ENCODE results near the gene BTBD9.

BTBD9 gene

GRCh38 chr6:38482466-38482865 is 157.3 kb downstream of the BTBD9 start:
- no peak for DNase-seq (ENCODE audit: low spot score)
- no peak for FAIRE-seq

DNA sequence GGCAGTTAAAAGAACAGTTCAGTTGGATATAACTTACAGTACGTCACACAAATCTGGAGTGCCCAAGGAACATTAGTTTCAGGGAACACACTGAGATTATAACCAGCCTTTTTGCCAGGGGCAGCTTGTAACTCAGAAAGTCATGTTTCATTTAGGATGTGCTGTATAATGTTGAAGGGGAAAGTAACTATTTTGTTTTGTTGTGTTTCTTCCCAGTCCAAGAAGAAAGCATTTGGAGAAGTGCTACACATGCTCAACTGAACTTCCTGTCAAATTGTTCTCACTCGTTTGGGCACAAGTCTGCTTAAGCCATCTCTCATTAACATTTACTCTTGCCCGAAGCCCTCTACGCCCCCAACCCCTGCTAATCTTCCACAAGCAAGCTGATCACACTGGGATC is 157.9 kb downstream of the BTBD9 start:
- FAIRE-seq = no peak
- DNase-seq (ENCODE audit: low spot score) = no peak

DNA sequence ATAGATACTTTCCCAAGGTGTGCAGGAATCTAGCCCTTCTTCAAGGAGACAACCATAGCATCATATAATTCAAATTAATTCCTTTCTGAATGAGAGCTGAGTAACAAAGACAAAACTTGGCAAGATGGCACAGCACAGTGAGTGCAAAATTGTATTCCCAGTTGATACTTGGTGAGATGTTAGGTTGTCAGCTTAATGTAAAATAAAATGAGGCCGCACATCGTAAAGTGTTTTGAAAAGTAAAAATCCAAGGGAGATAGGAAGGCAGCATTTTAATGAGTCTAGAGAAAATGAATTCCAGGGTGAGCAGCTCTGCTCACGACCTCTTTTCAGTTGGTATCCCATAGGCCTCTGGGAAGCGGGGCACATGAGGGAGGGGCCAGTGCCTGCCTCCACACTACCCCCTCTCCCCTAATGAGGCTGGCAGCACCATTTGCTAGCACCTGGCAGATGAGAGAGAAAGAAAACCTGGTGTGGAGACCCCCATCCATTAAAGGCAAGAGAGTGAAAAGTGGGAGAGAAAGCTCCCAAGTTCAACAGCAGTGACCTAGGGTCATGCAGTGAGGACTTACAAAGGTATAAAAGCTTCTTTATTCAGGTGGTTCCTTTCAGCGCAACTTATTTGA is 158.4 kb downstream of the BTBD9 start:
- FAIRE-seq = no peak
- DNase-seq (ENCODE audit: low spot score) = no peak

DNA sequence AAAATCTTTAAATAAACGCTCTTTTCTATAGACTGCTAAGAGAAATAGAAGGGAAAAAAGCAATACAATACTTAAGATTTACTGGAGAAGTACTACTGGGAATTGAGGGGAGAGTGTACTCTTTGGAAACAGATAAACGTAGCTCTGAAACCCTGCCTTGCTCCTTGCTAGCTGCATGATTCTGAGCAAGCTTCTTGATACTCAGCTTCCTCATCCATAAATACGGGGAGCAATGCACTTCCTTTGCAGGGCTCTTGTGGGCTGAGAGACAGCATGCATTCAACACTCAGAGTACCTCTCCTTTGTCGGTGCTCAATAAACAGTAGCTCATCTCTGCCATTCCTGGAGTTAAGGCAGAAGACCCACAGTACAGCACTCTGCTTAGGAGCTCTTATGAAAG is 159.7 kb downstream of the BTBD9 start:
- FAIRE-seq = no peak
- no peak for DNase-seq (ENCODE audit: low spot score)

DNA sequence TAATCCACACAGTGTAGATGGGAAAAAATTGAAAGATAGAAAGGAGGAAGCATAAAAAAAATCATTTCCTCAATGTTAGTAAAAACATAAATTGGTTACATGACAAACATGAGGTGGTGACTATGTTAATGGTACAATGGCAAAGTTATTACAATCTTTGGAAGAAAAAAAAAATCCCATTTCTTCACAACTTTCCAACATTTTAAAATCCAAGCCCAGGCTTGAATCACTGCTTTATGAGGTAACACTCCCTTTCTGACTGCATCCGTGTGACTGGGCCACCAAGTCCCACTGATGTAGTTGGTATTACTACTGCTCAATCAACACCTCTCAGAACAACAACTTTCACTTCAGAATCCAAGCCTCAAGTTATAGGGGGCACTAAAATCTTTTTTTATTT is 160.4 kb downstream of the BTBD9 start:
- no peak for DNase-seq (ENCODE audit: low spot score)
- no peak for FAIRE-seq

- DNase-seq (ENCODE audit: low spot score) (no peak), FAIRE-seq (no peak)
Measured at GRCh38 chr6:38477680-38478260, 162.0 kb downstream of the BTBD9 start.

DNA sequence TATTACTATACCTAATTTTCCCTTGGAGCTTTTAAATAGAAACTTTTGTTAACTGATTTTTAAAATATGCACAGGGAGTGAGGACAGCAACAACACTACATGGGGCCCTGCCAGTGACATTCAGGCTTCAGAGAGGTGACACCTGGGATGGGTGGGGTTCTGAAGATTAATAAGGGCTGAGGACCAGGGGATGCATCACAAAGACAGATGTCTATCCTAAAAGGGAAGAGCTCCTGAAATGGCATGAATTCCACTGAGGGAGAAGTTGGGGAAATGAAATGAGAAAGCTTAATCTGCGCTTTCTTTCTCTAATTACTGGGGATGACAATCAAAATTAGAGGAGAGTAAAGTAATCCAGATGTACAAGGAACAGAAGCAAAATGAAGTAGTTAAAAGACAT is 162.8 kb downstream of the BTBD9 start:
- no peak for DNase-seq (ENCODE audit: low spot score)
- FAIRE-seq = no peak

DNA sequence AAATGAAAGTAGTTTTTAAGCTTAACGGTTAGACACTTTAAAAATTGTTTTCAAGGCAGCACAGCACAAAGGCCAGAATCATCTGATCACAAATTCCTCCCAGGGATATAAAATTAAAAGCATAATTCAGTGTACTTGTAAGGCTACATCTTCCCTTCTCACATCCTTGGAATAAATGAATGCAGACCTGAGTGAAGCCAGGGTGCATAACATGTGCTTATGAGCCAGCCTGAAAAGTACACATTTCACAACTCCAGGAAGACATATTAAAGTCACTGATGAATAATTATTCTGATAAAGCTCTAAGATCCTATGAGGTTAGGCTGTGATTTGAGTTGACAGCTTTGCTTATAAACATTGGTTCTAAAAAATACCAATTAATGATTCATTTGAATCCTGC is 163.6 kb downstream of the BTBD9 start:
- DNase-seq (ENCODE audit: low spot score) (no peak), FAIRE-seq (no peak)

DNA sequence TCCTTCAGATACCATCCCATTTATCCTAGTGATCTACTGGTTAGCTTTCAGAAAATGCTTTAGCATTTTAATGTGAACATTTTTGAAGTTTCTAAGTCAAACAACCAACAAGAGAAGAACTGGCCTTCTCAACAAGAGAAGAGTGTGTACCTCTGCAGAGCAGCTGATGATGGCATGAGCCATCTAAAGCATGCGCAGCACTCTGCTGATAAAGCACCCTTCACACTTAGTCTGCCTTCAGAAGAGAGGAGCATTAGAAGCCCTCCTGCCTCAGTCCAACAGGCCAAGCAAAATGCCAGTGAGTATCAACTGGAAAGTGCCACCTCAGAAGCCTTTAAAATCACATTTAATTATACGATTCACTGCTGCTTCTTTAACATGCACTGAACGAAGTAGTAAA is 169.2 kb downstream of the BTBD9 start:
- no peak for DNase-seq (ENCODE audit: low spot score)
- no peak for FAIRE-seq

GRCh38 chr6:38467566-38467965 is 172.2 kb downstream of the BTBD9 start:
- no peak for DNase-seq (ENCODE audit: low spot score)
- FAIRE-seq = no peak

- FAIRE-seq = no peak
Measured at GRCh38 chr6:38460186-38460585, 179.5 kb downstream of the BTBD9 start.

GRCh38 chr6:38459291-38459690 is 180.4 kb downstream of the BTBD9 start:
- no peak for DNase-seq (ENCODE audit: low spot score)
- no peak for FAIRE-seq

More at GRCh38 chr6:38460186-38460585, 179.5 kb downstream of the BTBD9 start:
- peak; percentile 24 for DNase-seq (ENCODE audit: low spot score)

GRCh38 chr6:38453861-38454260 is 185.9 kb downstream of the BTBD9 start:
- DNase-seq (ENCODE audit: low spot score) (no peak), FAIRE-seq (no peak)

DNA sequence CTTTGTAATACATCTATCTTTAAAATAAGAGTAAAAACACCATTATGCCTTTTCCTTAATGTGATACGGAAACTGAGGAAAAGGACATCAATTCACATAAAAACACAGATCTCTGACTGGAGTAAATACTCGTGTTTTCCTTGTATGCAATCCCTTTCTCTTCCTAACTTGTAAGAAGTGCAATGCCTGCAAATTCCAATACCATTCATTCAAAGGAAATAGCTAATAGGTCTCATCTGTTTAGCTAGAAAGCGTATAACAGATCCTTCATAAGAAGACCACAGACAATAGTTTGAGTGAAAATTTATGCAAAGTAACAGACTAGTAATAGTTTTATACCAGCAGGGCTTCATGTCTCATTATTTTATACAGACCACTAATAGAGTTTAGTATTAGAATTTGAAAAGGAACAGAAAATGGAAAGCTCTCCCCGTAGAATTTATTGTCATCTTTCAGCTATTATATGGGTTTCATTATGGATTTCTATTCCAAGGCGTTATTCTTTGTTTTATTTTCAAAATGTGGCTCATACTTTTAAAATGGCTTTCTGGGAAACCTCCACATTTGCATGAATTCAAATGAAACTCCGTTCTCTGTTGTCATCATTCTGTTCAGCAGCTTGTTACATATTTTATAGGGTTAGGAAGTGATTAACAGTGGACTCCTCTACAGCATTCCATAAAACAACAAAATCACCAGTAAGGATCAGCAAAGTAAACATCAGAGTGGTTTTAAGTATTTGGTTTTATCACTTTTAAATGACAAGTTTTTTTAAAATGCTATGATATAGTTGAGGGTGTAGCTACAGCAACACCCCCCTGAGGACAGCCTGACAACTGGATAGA is 186.7 kb downstream of the BTBD9 start:
- DNase-seq (ENCODE audit: low spot score) (no peak), FAIRE-seq (no peak)

- FAIRE-seq = no peak
- DNase-seq (ENCODE audit: low spot score) = no peak
Measured at GRCh38 chr6:38450717-38451116, 189.0 kb downstream of the BTBD9 start.

DNA sequence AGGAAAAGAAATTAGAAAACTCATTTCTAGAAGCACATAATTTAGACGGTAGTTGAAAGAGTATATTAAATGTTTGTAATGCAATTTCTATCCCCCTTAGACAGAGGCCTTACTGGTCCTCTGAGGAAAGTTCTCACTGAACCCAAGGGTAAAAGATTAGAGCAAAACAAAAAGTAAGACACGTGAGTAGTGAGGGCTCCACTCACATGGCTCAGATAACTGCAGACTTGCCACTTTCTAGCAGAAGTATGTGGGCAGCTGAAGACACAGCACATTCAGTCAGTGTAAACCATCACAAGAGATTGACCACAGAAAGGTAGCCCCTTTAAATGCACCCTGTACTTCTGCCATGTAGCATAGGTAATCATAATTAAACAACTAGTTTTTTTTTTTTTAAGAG is 193.8 kb downstream of the BTBD9 start:
- DNase-seq (ENCODE audit: low spot score) = no peak
- no peak for FAIRE-seq

DNA sequence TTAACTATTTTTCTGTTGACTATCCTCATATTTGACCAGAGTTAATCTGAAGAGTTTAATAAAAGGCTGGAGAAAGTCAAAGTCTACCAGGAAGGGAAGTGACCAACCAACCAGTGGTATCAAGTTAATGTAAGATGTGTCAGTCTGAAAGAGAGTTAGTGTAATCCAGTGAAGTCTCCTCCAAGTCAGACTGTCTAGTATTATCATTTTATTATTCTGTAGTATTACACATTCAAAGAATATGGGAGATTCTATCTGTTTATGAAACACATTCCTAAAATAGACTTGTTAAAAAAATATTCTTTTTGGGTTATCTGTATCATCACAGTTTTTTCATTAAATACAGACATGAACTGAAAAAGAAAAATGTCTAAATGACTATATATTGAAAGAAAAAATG is 194.4 kb downstream of the BTBD9 start:
- no peak for FAIRE-seq
- no peak for DNase-seq (ENCODE audit: low spot score)

- no peak for DNase-seq (ENCODE audit: low spot score)
- FAIRE-seq = peak; percentile 32
Measured at GRCh38 chr6:38443352-38444144, 196.2 kb downstream of the BTBD9 start.

DNA sequence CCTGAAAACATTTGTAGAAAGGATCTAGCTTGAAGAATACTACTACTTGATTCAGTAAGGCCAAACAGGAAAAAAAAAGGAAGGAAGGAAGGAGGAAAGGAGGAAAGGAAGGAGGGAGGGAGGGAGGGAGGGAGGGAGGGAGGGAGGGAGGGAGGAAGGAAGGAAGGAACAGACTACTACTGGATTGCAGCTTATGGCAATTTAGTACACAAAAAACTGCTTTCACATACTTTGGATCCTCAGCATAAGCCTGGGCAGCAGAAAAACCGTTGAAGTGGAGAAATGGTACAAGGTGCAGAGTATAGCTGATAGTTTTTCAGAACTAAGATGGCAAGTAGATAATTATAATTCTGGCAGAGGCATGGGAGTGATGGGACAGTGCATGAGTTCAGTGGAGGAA is 201.6 kb downstream of the BTBD9 start:
- no peak for FAIRE-seq
- DNase-seq (ENCODE audit: low spot score) = no peak

- no peak for DNase-seq (ENCODE audit: low spot score)
- FAIRE-seq = no peak
Measured at GRCh38 chr6:38436726-38437465, 202.8 kb downstream of the BTBD9 start.

DNA sequence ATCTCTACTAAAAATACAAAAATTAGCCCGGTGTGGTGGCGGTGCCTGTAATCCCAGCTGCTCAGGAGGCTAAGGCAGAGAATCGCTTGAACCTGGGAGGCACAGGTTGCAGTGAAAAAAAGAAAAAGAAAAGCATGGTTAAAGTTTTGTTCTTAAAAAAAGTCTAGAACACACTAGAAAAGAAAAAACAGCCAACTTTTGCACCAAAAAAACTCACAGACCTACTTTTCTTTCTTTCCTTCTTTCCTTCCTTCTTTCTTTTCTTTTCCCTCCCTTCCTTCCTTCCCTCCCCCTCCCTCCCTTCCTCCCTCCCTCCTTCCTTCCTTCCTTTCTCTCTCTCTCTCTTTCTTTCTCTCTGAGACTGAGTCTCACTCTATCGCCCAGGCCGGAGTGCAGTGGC is 204.4 kb downstream of the BTBD9 start:
- DNase-seq (ENCODE audit: low spot score) = no peak
- FAIRE-seq = no peak

Measured in urothelium cell line (cell line).